Gastrocnemius medialis (tissue), 4 donors: ENCODE data around the gene ZNF556.

Source experiments
- CTCF ChIP-seq, 5 experiments: fragments of 450-650 bp in 3 of 5; fragments of 200-600 bp in 2 of 5; sonication (generic) in 2 of 5; IDR thresholded peaks in 4 of 5; conservative IDR thresholded peaks in 1 of 5; 1 replicate in 4 of 5; 2 replicates in 1 of 5; pipeline ENCODE4 v1.5.1; 2016 to 2019; ENCODE audit warnings: antibody characterized with exemption in 5 of 5, mild to moderate bottlenecking in 3 of 5, moderate library complexity in 3 of 5
- POLR2A ChIP-seq, 2 donors: fragments of 450-650 bp; IDR thresholded peaks; one replicate each; pipeline ENCODE4 v1.6.1; 2017; ENCODE audit warnings: antibody characterized with exemption in 2 of 2, mild to moderate bottlenecking in 2 of 2, moderate library complexity in 2 of 2

GRCh38 chr19:2854849-2855248 lies 12.3 kb upstream of the ZNF556 start:
- TF ChIP-seq CTCF (IDR thresholded peaks at IDR 0.05 in 4 of 5, conservative IDR thresholded peaks at IDR 0.05 in 1 of 5) (no peak), POLR2A (IDR thresholded peaks at IDR 0.05) (no peak)
